Spinal cord (tissue), 10 donors: ENCODE measurements around the gene TMC2. TPM values are rescaled to one million over a fixed set of nuclear protein-coding genes. Genes with fewer than 3 reads are reported as not detected.
"Not testable (repeated sequence)": the region's sequence is repeated elsewhere in the genome, so short reads cannot be mapped to it uniquely, and the experiment has no call there.

Experiments used
- DNase-seq, 6 donors: peaks; one replicate each; pipeline versions ENCODE4 v3.0.0 to v3.0.0-alpha.2; 2013 to 2015; ENCODE audit warnings: low spot score in 6 of 6, low read depth in 4 of 6
- H3K27ac ChIP-seq: one replicate; pipeline ENCODE4 v1.5.1; 2013; ENCODE audit warnings: low read depth, low read length, control low read depth
- H3K27me3 ChIP-seq: one replicate; pipeline ENCODE4 v1.6.1; 2013; ENCODE audit warnings: low read length; ENCODE audit not compliant: control insufficient read depth, insufficient read depth
- H3K36me3 ChIP-seq: one replicate; pipeline ENCODE4 v1.6.1; 2013; ENCODE audit warnings: low read length; ENCODE audit not compliant: control insufficient read depth, insufficient read depth
- H3K4me1 ChIP-seq: one replicate; pipeline ENCODE4 v1.6.1; 2013; ENCODE audit warnings: low read length; ENCODE audit not compliant: control insufficient read depth, insufficient read depth
- H3K4me3 ChIP-seq: one replicate; pipeline ENCODE4 v1.5.1; 2013; ENCODE audit warnings: low read depth, low read length, control low read depth
- H3K9me3 ChIP-seq: one replicate; pipeline ENCODE4 v1.6.1; 2013; ENCODE audit warnings: low read length; ENCODE audit not compliant: control insufficient read depth, insufficient read depth
- WGBS: methylation state at CpG from one replicate; pipeline ENCODE4 v1.1.5; 2013; ENCODE audit warnings: missing lambda C conversion rate; ENCODE audit not compliant: insufficient coverage; 5-methylcytosine and 5-hydroxymethylcytosine counted together
- long read RNA-seq, 4 donors: transcript quantifications; one replicate each; lab custom pipeline, GENCODE V29; 2026
- polyA plus RNA-seq, 2 donors: library from polyadenylated mRNA; unstranded; fragments of 120-200 nt; gene quantifications; one replicate each; pipeline ENCODE4 v1.2.1, GENCODE V29; 2013; ENCODE audit not compliant: insufficient read length in 2 of 2
- total RNA-seq, 2 donors: library from RNA; depleted of rRNA in 1 of 2; stranded (reverse); fragments of 120-200 nt in 1 of 2; fragments of >200 nt in 1 of 2; gene quantifications; one replicate each; pipeline versions ENCODE4 v1.2.3 to v1.2.4, GENCODE V29; 2013 to 2014
- donor health status: healthy.

TMC2 gene
- total RNA-seq (1 to 10 TPM in 1 of 2 donors, under 1 TPM in 1; 0.94 to 1.2 TPM), polyA plus RNA-seq (1 to 10 TPM; 3.5 to 6.3 TPM)
- long read RNA-seq, donor 1: 0 reads
- long read RNA-seq, donor 2: 0 reads
- long read RNA-seq, donor 3: 0 reads
- long read RNA-seq, donor 4: 0 reads

GRCh38 chr20:2536560-2536986, at the start of gene TMC2:
TMC2 (plus strand) TSS chr20:2536573; CDS start chr20:2536622, 49 bp downstream.
- Histone ChIP-seq H3K9me3 (no peaks in the 10 kb centered on the region), H3K4me1 (peaks cover 19% of the 10 kb centered on the region), H3K4me3 (no peak within 1 kb of the TSS), H3K36me3 (no peaks in the 10 kb centered on the region), H3K27me3 (peaks cover 6% of the 10 kb centered on the region), H3K27ac (no peak within 1 kb of the TSS)
- DNase-seq: no peak
- 73% methylated on average over 13 of the region's 13 CpGs for WGBS

- H3K4me3 ChIP-seq, H3K27me3 ChIP-seq, DNase-seq, H3K4me1 ChIP-seq, H3K9me3 ChIP-seq, H3K27ac ChIP-seq: not testable (repeated sequence)
- H3K36me3 ChIP-seq: peaks cover 20% of the 10 kb centered on the region
- WGBS: no CpG with 5 or more reads among the region's 2 CpGs
These were observed 33.5 kb upstream of the TMC2 start for GRCh38 chr20:2502808-2503384.

GRCh38 chr20:2504803-2505202, 31.6 kb upstream of the TMC2 start:
- not testable (repeated sequence) for H3K9me3 ChIP-seq, H3K4me3 ChIP-seq, DNase-seq, H3K36me3 ChIP-seq, H3K27ac ChIP-seq, H3K27me3 ChIP-seq
- H3K4me1 ChIP-seq: peaks cover 13% of the 10 kb centered on the region
- no CpG with 5 or more reads among the region's 2 CpGs for WGBS

- not testable (repeated sequence) for H3K9me3 ChIP-seq, H3K4me3 ChIP-seq, H3K36me3 ChIP-seq, H3K27me3 ChIP-seq, DNase-seq, H3K27ac ChIP-seq
- WGBS: no CpG with 5 or more reads among the region's 5 CpGs
- H3K4me1 ChIP-seq: peaks cover 13% of the 10 kb centered on the region
These were observed 29.9 kb upstream of the TMC2 start for GRCh38 chr20:2506426-2506825.

- H3K36me3 ChIP-seq: no peaks in the 10 kb centered on the region
These were observed 28.9 kb upstream of the TMC2 start for GRCh38 chr20:2507464-2507863.

GRCh38 chr20:2507875-2508630, 28.3 kb upstream of the TMC2 start:
- WGBS: 3% methylated on average over 18 of the region's 22 CpGs
- peaks cover 13% of the 10 kb centered on the region for H3K4me1 ChIP-seq
- no peak overlapping the region for H3K27ac ChIP-seq
- no peaks in the 10 kb centered on the region for H3K9me3 ChIP-seq
- H3K27me3 ChIP-seq: no peaks in the 10 kb centered on the region
- no peaks in the 10 kb centered on the region for H3K36me3 ChIP-seq
- no peak for DNase-seq
- peak overlapping the region; percentile 96 for H3K4me3 ChIP-seq

More at GRCh38 chr20:2507464-2507863, 28.9 kb upstream of the TMC2 start:
- WGBS: no CpG with 5 or more reads among the region's 5 CpGs
- no peak for DNase-seq
- H3K27ac ChIP-seq: no peak overlapping the region
- peaks cover 13% of the 10 kb centered on the region for H3K4me1 ChIP-seq
- H3K9me3 ChIP-seq: no peaks in the 10 kb centered on the region
- no peaks in the 10 kb centered on the region for H3K27me3 ChIP-seq
- H3K4me3 ChIP-seq: peak overlapping the region; percentile 96

- Histone ChIP-seq H3K27me3 (no peaks in the 10 kb centered on the region), H3K36me3 (no peaks in the 10 kb centered on the region), H3K4me1 (peaks cover 13% of the 10 kb centered on the region), H3K27ac (peak within 1 kb of the TSS; percentile 69), H3K4me3 (peak within 1 kb of the TSS; percentile 96), H3K9me3 (no peaks in the 10 kb centered on the region)
- WGBS: 0% methylated on average over 53 of the region's 53 CpGs
- peak; percentile 73 to 97 (median 82) for DNase-seq
These were observed 27.5 kb upstream of the TMC2 start, which contains the start of gene ZNF343 for GRCh38 chr20:2508631-2509467. ZNF343 (minus strand) TSS chr20:2508915; CDS start chr20:2493895, 15,020 bp downstream.

- H3K27me3 ChIP-seq: no peaks in the 10 kb centered on the region
These were observed 26.9 kb upstream of the TMC2 start for GRCh38 chr20:2509468-2509781.

GRCh38 chr20:2509794-2510193, 26.6 kb upstream of the TMC2 start:
- Histone ChIP-seq H3K4me1 (peaks cover 13% of the 10 kb centered on the region), H3K9me3 (no peaks in the 10 kb centered on the region), H3K27me3 (no peaks in the 10 kb centered on the region), H3K36me3 (no peaks in the 10 kb centered on the region), H3K27ac (no peak overlapping the region), H3K4me3 (no peak overlapping the region)
- DNase-seq: no peak
- no CpG with 5 or more reads among the region's 3 CpGs for WGBS

More at GRCh38 chr20:2509468-2509781, 26.9 kb upstream of the TMC2 start:
- Histone ChIP-seq H3K9me3 (no peaks in the 10 kb centered on the region), H3K4me3 (peak overlapping the region; percentile 96), H3K4me1 (peaks cover 13% of the 10 kb centered on the region), H3K27ac (peak overlapping the region; percentile 69), H3K36me3 (no peaks in the 10 kb centered on the region)
- 0% methylated on average over 1 of the region's 9 CpGs for WGBS
- DNase-seq: no peak
